K562 (cell line): ENCODE data around the gene SERP1. TPM values are rescaled to one million over a fixed set of nuclear protein-coding genes. Genes with fewer than 3 reads are reported as not detected.

Experiments used
- ATAC-seq: fragments of 200-7000 bp; cut with Tn5 transposase; 3 replicates; pipeline ENCODE4 v1.9.1; 2020; ENCODE audit warnings: moderate library complexity
- BruUV-seq: library from RNA; stranded (reverse); fragments of 400-500 nt; replicated peaks from 2 replicates; lab custom pipeline; 2021; lab: Mats Ljungman, UMichigan
- CTCF ChIA-PET: fragments of 300-600 bp; formaldehyde crosslinking; extraction: SDS; loops from one replicate; lab custom pipeline; 2021; ENCODE audit warnings: low intra/inter-chr PET ratio; lab: Yijun Ruan, JAX
- POLR2A ChIA-PET: fragments of 300-600, 350-650 bp; sonication (Branson Sonifier 250); formaldehyde crosslinking; extraction: SDS; loops from one replicate; lab custom pipeline; 2021; ENCODE audit warnings: antibody characterized with exemption, inconsistent platforms; lab: Yijun Ruan, JAX
- DNase-seq, 4 experiments: peaks; one replicate each; pipeline versions ENCODE4 v3.0.0 to v3.0.0-alpha.2; 2011 to 2018; ENCODE audit warnings: low spot score in 3 of 4, mixed read lengths in 3 of 4; ENCODE audit errors: extremely low read depth in 1 of 4
- FAIRE-seq: peaks from 2 replicates; lab custom pipeline; 2011; peaks lifted over from hg19 to GRCh38; lab: Jason Lieb, UNC
- H2AFZ ChIP-seq: 2 replicates; pipeline ENCODE4 v1.6.0; 2011; ENCODE audit warnings: low read depth, low read length, control low read depth, inconsistent platforms
- H3K27ac ChIP-seq: fragments of 200-600 bp; 3 replicates; pipeline ENCODE4 v1.8.0; 2011; ENCODE audit warnings: low read depth, mild to moderate bottlenecking, control low read depth, inconsistent platforms, low read length, moderate library complexity, mixed read lengths; ENCODE audit errors: extremely low read depth
- H3K27me3 ChIP-seq, 2 experiments: fragments of 300-600 bp in 1 of 2; 2 replicates in 1 of 2; 3 replicates in 1 of 2; pipeline versions ENCODE4 v1.6.0 to v1.8.0; 2011; ENCODE audit warnings: inconsistent platforms in 2 of 2, low read length in 2 of 2, mild to moderate bottlenecking in 1 of 2, mixed read lengths in 1 of 2, moderate library complexity in 1 of 2; ENCODE audit not compliant: control insufficient read depth in 2 of 2, insufficient read depth in 2 of 2
- H3K36me3 ChIP-seq: fragments of 300-600 bp; 3 replicates; pipeline ENCODE4 v1.8.0; 2011; ENCODE audit warnings: mild to moderate bottlenecking, low read length, inconsistent platforms; ENCODE audit not compliant: control insufficient read depth, insufficient read depth
- H3K4me1 ChIP-seq, 2 experiments: fragments of 200-600 bp in 1 of 2; replicated peaks in 1 of 2; 2 replicates in 1 of 2; 3 replicates in 1 of 2; pipeline versions ENCODE4 v1.5.1 to v1.8.0; 2011; ENCODE audit warnings: inconsistent platforms in 2 of 2, low read length in 2 of 2, mild to moderate bottlenecking in 1 of 2, mixed read lengths in 1 of 2, moderate library complexity in 1 of 2; ENCODE audit not compliant: control insufficient read depth in 2 of 2, insufficient read depth in 2 of 2
- H3K4me2 ChIP-seq: 2 replicates; pipeline ENCODE4 v1.6.1; 2011; ENCODE audit warnings: low read length, control low read depth, inconsistent platforms, mixed read lengths; ENCODE audit not compliant: insufficient read depth
- H3K4me3 ChIP-seq: fragments of 200-600 bp; sonication (generic), shearing (Covaris generic); 2 replicates; pipeline ENCODE4 v1.5.1; 2016; ENCODE audit warnings: control low read depth, inconsistent platforms
- H3K79me2 ChIP-seq: fragments of 200-600 bp; 3 replicates; pipeline ENCODE4 v1.8.0; 2011; ENCODE audit warnings: low read length, inconsistent platforms; ENCODE audit not compliant: control insufficient read depth, insufficient read depth
- H3K9ac ChIP-seq, 2 experiments: 2 replicates each; pipeline versions ENCODE4 v1.6.0 to v1.6.1; 2011; ENCODE audit warnings: low read depth in 2 of 2, low read length in 2 of 2, control low read depth in 1 of 2, inconsistent platforms in 1 of 2, mild to moderate bottlenecking in 1 of 2, mixed read lengths in 1 of 2; ENCODE audit not compliant: insufficient read depth in 1 of 2
- H3K9me1 ChIP-seq: one replicate; pipeline ENCODE4 v1.6.0; 2011; ENCODE audit warnings: inconsistent platforms, mild to moderate bottlenecking, low read length, moderate library complexity; ENCODE audit not compliant: control insufficient read depth, insufficient read depth
- H3K9me3 ChIP-seq: replicated peaks from 2 replicates; pipeline ENCODE4 v1.5.1; 2011; ENCODE audit warnings: low read depth, low read length, inconsistent platforms; ENCODE audit not compliant: control insufficient read depth, insufficient read depth
- H4K20me1 ChIP-seq: replicated peaks from 2 replicates; pipeline ENCODE4 v1.6.1; 2011; ENCODE audit warnings: low read length, inconsistent platforms, mixed read lengths; ENCODE audit not compliant: control insufficient read depth, insufficient read depth
- ATF1 ChIP-seq, 2 experiments: fragments of 450-650 bp in 1 of 2; IDR thresholded peaks; 2 replicates each; pipeline ENCODE4 v1.6.1; 2016; ENCODE audit warnings: missing compliant biosample characterization in 1 of 2, missing genetic modification characterization in 1 of 2
- BCLAF1 ChIP-seq, 2 experiments: fragments of 450-650 bp in 1 of 2; IDR thresholded peaks; 2 replicates each; pipeline ENCODE4 v1.6.1; 2011 to 2017; ENCODE audit warnings: low read depth in 2 of 2, antibody characterized with exemption in 1 of 2, borderline replicate concordance in 1 of 2, low read length in 1 of 2, mild to moderate bottlenecking in 1 of 2, mixed read lengths in 1 of 2; ENCODE audit not compliant: control insufficient read depth in 1 of 2
- E2F8 ChIP-seq: fragments of 450-650 bp; IDR thresholded peaks from 2 replicates; pipeline ENCODE4 v1.7.1; 2018; ENCODE audit warnings: mild to moderate bottlenecking, low read depth; ENCODE audit not compliant: partially characterized antibody
- WGBS: fragments of 100-300 bp; shearing (Covaris generic); methylation state at CpG from one replicate; pipeline ENCODE4 v1.1.6; 2016; ENCODE audit warnings: low coverage, mixed read lengths; ENCODE audit not compliant: insufficient coverage; ENCODE audit errors: missing lambda C conversion rate; 5-methylcytosine and 5-hydroxymethylcytosine counted together
- in situ Hi-C: fragments of 300-500 bp; cut with MboI; formaldehyde crosslinking; loops from 4 replicates; pipeline ENCODE4 v1.15.0; 2018; ENCODE audit warnings: inconsistent platforms, mixed read lengths
- intact Hi-C: fragments of 100-400 bp; cut with micrococcal nuclease; formaldehyde crosslinking; loops from 2 replicates; pipeline ENCODE4 v1.14.2; 2022
- polyA plus RNA-seq, 8 experiments: library from polyadenylated mRNA; depleted of rRNA in 4 of 8; stranded (reverse) in 5 of 8; unstranded in 3 of 8; fragments of >200 nt; fragmentation: Nextera tagmentation in 2 of 8; fragmentation: Illumina TruSeq in 1 of 8; extraction: Ambion mirVana in 2 of 8; extraction: Trizol in 1 of 8; gene quantifications; 2 replicates each; pipeline versions ENCODE4 v1.2.1 to v1.2.3, GENCODE V29; 2011 to 2014; ENCODE audit warnings: inconsistent platforms in 1 of 8, missing spikeins in 1 of 8
- total RNA-seq, 7 experiments: library from RNA; depleted of rRNA in 6 of 7; stranded (reverse); fragments of >200 nt in 6 of 7; fragmentation: Illumina TruSeq in 2 of 7; extraction: Trizol in 2 of 7; gene quantifications; 2 replicates each; pipeline versions ENCODE4 v1.2.1 to v1.2.3, GENCODE V29; 2011 to 2021; ENCODE audit warnings: low replicate concordance in 1 of 7

The SERP1 gene
- total and polyA plus RNA-seq, 9 of the 15 experiments (the other 6 are each of a cell fraction or from before 2014, with no cell fraction given): 38.6 to 443 (median 121) TPM

- H3K9me3 ChIP-seq: no peaks in the 10 kb centered on the region
- no peak overlapping the region for H3K4me3 ChIP-seq
- CTCF ChIA-PET: no interaction called here
- H3K27ac ChIP-seq: no peak overlapping the region
- peaks cover 45% of the 10 kb centered on the region for H3K36me3 ChIP-seq
- FAIRE-seq (no peak), ATAC-seq (no peak), DNase-seq (no peak)
- intact Hi-C loops (no loop called here), in situ Hi-C loops (loop anchor here (25.0 kb wide), 1 partner anchor 321 kb away; no protein-coding TSS in a partner anchor)
- H3K27me3 ChIP-seq: no peaks in the 10 kb centered on the region
- no peak overlapping the region for H3K4me2 ChIP-seq
- H3K9me1 ChIP-seq: no peaks in the 10 kb centered on the region
- H2AFZ ChIP-seq: no peak overlapping the region
- POLR2A ChIA-PET: interaction anchor here (1.0 kb wide), 1 partner anchor 14 kb away, joined by 3 read pairs; no protein-coding TSS in a partner anchor
- H3K4me1 ChIP-seq: peaks cover 0 to 4% of the 10 kb centered on the region in 2 experiments; a peak in 2 of 5 replicates
- TF ChIP-seq BCLAF1 (IDR thresholded peaks at IDR 0.05; ENCODE audit: borderline replicate concordance in 1 of 2, control insufficient read depth in 1 of 2, low read depth in 2 of 2, low read length in 1 of 2) (no peak), E2F8 (peak; percentile 31), ATF1 (CRISPR knock-in tag; IDR thresholded peaks at IDR 0.05) (no peak), ATF1 (tag; IDR thresholded peaks at IDR 0.05) (no peak)
- peaks cover 32% of the 10 kb centered on the region for H3K79me2 ChIP-seq
- WGBS: 89% methylated on average over 3 of the region's 3 CpGs
- no TSS peak for BruUV-seq
- no peak overlapping the region for H3K9ac ChIP-seq
- H4K20me1 ChIP-seq: 0 out of 2 replicates have a peak, but pooled peaks cover 4% of the 10 kb centered on the region
Measured at GRCh38 chr3:150540991-150541390, 5.3 kb downstream of the SERP1 start.
